Caco-2 (cell line): Measurements from ENCODE around the gene SLC25A24. TPM values are rescaled to one million over a fixed set of nuclear protein-coding genes. Genes with fewer than 3 reads are reported as not detected.
"Not testable (repeated sequence)": the region's sequence is repeated elsewhere in the genome, so short reads cannot be mapped to it uniquely, and the experiment has no call there.

Experiments
- BruUV-seq: library from RNA; stranded (reverse); fragments of 400-500 nt; replicated peaks from 2 replicates; lab custom pipeline; 2021; lab: Mats Ljungman, UMichigan
- CTCF ChIA-PET: fragments of 300-600 bp; sonication (Branson Sonifier 250); formaldehyde crosslinking; loops from one replicate; lab custom pipeline; 2022; ENCODE audit warnings: antibody characterized with exemption; lab: Charles Lee
- POLR2A ChIA-PET: fragments of 300-600 bp; sonication (Branson Sonifier 250); formaldehyde crosslinking; loops from one replicate; lab custom pipeline; 2022; ENCODE audit warnings: antibody characterized with exemption; lab: Charles Lee
- DNase-seq, 2 experiments: peaks; one replicate each; pipeline versions ENCODE4 v3.0.0 to v3.0.0-alpha.2; 2020 to 2022
- H3K27me3 ChIP-seq: replicated peaks from 2 replicates; pipeline ENCODE4 v1.6.0; 2011; ENCODE audit warnings: low read length; ENCODE audit not compliant: control insufficient read depth, insufficient read depth
- H3K36me3 ChIP-seq: 2 replicates; pipeline ENCODE4 v1.5.1; 2011; ENCODE audit warnings: low read length; ENCODE audit not compliant: control insufficient read depth, insufficient read depth
- H3K4me1 ChIP-seq: fragments of 250-450 bp; sonication (Bioruptor Pico); 2 replicates; pipeline ENCODE4 v1.5.1; 2020; ENCODE audit warnings: mild to moderate bottlenecking
- H3K4me3 ChIP-seq: 2 replicates; pipeline ENCODE4 v1.5.1; 2011; ENCODE audit warnings: low read depth, mild to moderate bottlenecking, control low read depth, low read length
- H3K9me3 ChIP-seq: fragments of 250-450 bp; sonication (Bioruptor Pico); 2 replicates; pipeline ENCODE4 v1.5.1; 2020; ENCODE audit warnings: mild to moderate bottlenecking, moderate library complexity
- H3K27ac Mint-ChIP-seq: one replicate; pipeline ENCODE4 v1.8.0; 2022; ENCODE audit warnings: mixed read lengths; ENCODE audit not compliant: unreplicated experiment
- H3K27me3 Mint-ChIP-seq: one replicate; pipeline ENCODE4 v1.8.0; 2022; ENCODE audit warnings: mixed read lengths; ENCODE audit not compliant: insufficient read depth, unreplicated experiment
- H3K36me3 Mint-ChIP-seq: one replicate; pipeline ENCODE4 v1.8.0; 2022; ENCODE audit warnings: mild to moderate bottlenecking, mixed read lengths; ENCODE audit not compliant: insufficient read depth, unreplicated experiment
- H3K4me1 Mint-ChIP-seq: one replicate; pipeline ENCODE4 v1.8.0; 2022; ENCODE audit warnings: low read depth, mixed read lengths; ENCODE audit not compliant: unreplicated experiment
- H3K4me3 Mint-ChIP-seq: one replicate; pipeline ENCODE4 v1.8.0; 2022; ENCODE audit warnings: mild to moderate bottlenecking, moderate library complexity, mixed read lengths; ENCODE audit not compliant: unreplicated experiment
- H3K9me3 Mint-ChIP-seq: one replicate; pipeline ENCODE4 v1.8.0; 2022; ENCODE audit warnings: mixed read lengths; ENCODE audit not compliant: unreplicated experiment
- intact Hi-C: fragments of 100-400 bp; cut with micrococcal nuclease; formaldehyde crosslinking; loops from one replicate; pipeline ENCODE4 v1.10.0; 2022; ENCODE audit not compliant: unreplicated experiment
- total RNA-seq: library from RNA; stranded (reverse); gene quantifications from 2 replicates; pipeline ENCODE4 v1.2.3, GENCODE V29; 2022

The SLC25A24 gene
- total RNA-seq, 1 experiment from 2014 or later = 26.4 TPM

GRCh38 chr1:108229976-108230375, 29.8 kb upstream of the SLC25A24 start:
- H3K9me3 ChIP-seq, H3K4me3 Mint-ChIP-seq, H3K36me3 Mint-ChIP-seq, H3K27ac Mint-ChIP-seq, H3K4me1 Mint-ChIP-seq, CTCF ChIA-PET, H3K27me3 Mint-ChIP-seq, H3K4me1 ChIP-seq, BruUV-seq, intact Hi-C loops, H3K4me3 ChIP-seq, POLR2A ChIA-PET, H3K36me3 ChIP-seq, H3K27me3 ChIP-seq, H3K9me3 Mint-ChIP-seq, DNase-seq: not testable (repeated sequence)

- H3K4me1 Mint-ChIP-seq = not testable (repeated sequence)
These were observed 27.6 kb upstream of the SLC25A24 start for GRCh38 chr1:108227772-108228171.

GRCh38 chr1:108226855-108227254, 26.7 kb upstream of the SLC25A24 start:
- DNase-seq, H3K36me3 ChIP-seq, H3K9me3 ChIP-seq, POLR2A ChIA-PET, H3K27me3 Mint-ChIP-seq, H3K36me3 Mint-ChIP-seq, H3K27ac Mint-ChIP-seq, H3K4me1 ChIP-seq, intact Hi-C loops, H3K4me3 Mint-ChIP-seq, CTCF ChIA-PET, BruUV-seq, H3K4me3 ChIP-seq, H3K27me3 ChIP-seq, H3K4me1 Mint-ChIP-seq, H3K9me3 Mint-ChIP-seq: not testable (repeated sequence)

More at GRCh38 chr1:108227772-108228171, 27.6 kb upstream of the SLC25A24 start:
- H3K27ac Mint-ChIP-seq, CTCF ChIA-PET, H3K4me3 ChIP-seq, intact Hi-C loops, H3K9me3 Mint-ChIP-seq, POLR2A ChIA-PET, H3K9me3 ChIP-seq, H3K27me3 Mint-ChIP-seq, DNase-seq, H3K36me3 Mint-ChIP-seq, H3K4me3 Mint-ChIP-seq, H3K27me3 ChIP-seq, H3K4me1 ChIP-seq, H3K36me3 ChIP-seq, BruUV-seq: not testable (repeated sequence)

- H3K9me3 Mint-ChIP-seq, DNase-seq, POLR2A ChIA-PET, H3K36me3 ChIP-seq, H3K27me3 ChIP-seq, intact Hi-C loops, H3K27ac Mint-ChIP-seq, H3K4me3 ChIP-seq, H3K4me1 Mint-ChIP-seq, BruUV-seq, H3K27me3 Mint-ChIP-seq, H3K36me3 Mint-ChIP-seq, CTCF ChIA-PET, H3K4me3 Mint-ChIP-seq, H3K4me1 ChIP-seq, H3K9me3 ChIP-seq: not testable (repeated sequence)
These were observed 23.1 kb upstream of the SLC25A24 start for GRCh38 chr1:108223226-108223625.

GRCh38 chr1:108217515-108218174, 17.5 kb upstream of the SLC25A24 start:
- H3K4me1 ChIP-seq, H3K4me1 Mint-ChIP-seq, H3K4me3 Mint-ChIP-seq, H3K4me3 ChIP-seq, H3K9me3 ChIP-seq, BruUV-seq, H3K9me3 Mint-ChIP-seq, POLR2A ChIA-PET, H3K27me3 ChIP-seq, H3K36me3 ChIP-seq, DNase-seq, H3K27me3 Mint-ChIP-seq, CTCF ChIA-PET, H3K27ac Mint-ChIP-seq, H3K36me3 Mint-ChIP-seq, intact Hi-C loops: not testable (repeated sequence)

- H3K27me3 Mint-ChIP-seq, H3K4me3 Mint-ChIP-seq, H3K4me1 ChIP-seq, BruUV-seq, H3K27me3 ChIP-seq, CTCF ChIA-PET, H3K9me3 Mint-ChIP-seq, H3K4me3 ChIP-seq, H3K27ac Mint-ChIP-seq, H3K9me3 ChIP-seq, H3K36me3 ChIP-seq, POLR2A ChIA-PET, DNase-seq, H3K36me3 Mint-ChIP-seq, H3K4me1 Mint-ChIP-seq, intact Hi-C loops: not testable (repeated sequence)
These were observed 16.9 kb upstream of the SLC25A24 start for GRCh38 chr1:108217007-108217406.
